ENCODE measurements around the gene MYH3.

The MYH3 gene

DNA sequence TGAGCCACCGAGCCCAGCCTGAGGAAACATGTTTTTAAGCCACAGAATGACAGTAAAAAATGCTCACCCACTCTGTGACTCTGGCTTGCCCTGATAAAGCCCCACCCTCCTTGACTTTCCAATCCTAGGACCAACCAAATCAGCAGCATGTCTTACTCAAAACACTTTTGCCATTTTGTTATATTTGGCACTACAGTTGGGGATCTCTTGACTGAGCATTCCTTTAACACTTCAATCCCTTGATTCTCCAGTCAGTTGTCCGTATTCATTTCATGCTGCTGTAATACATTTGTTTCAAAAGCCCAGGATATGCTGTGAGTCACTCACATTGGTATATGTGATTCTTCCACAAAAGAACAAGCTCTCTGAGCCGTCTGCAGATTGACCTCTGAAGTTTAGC is 8.2 kb downstream of the MYH3 start:
- DNase-seq = peak; percentile 49

DNA sequence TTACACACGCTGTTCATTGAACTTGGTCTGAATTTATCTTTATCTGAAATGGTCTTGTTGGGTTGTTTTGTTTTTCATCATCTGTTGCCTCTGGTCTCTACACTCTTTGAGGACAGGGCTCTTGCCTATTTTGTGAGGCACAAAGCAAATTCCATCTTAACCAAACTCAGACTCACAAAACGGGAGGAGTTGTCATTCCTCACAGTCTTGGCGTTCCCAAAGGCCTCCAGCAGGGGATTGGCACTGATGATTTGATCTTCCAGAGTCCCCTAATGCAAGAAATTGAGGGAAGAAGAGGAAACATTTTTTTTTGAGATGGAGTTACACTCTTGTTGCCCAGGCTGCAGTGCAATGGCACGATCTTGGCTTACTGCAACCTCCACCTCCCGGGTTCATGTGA is 8.7 kb downstream of the MYH3 start:
- no peak for DNase-seq

DNA sequence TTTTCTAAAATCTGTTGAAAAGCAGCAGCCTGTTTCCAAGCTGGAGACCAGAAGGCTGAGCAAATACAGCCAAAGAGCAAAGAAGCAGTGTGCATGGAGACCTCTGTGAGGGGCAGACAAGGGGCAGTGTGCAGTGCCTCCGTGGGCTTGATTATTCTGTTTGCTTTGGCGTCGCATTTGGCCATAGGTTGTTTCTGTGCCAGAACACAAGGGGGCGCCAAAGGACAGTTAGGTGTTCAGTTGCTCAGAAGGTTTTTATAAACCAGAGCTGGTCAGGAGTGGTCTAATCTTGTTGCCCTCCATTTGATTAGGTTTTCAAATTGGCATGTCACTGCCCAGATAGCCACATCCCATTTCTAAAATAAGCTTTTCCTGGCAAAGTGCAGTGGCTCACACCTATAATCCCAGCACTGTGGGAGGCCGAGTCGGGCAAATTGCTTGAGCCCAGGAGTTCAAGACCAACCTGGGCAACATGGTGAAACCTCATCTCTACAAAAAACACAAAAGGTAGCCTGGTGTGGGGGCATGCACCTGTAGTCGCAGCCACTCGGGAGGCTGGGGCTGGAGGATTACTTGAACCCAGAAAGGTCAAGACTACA is 10.6 kb downstream of the MYH3 start:
- peak; percentile 44 for DNase-seq

DNA sequence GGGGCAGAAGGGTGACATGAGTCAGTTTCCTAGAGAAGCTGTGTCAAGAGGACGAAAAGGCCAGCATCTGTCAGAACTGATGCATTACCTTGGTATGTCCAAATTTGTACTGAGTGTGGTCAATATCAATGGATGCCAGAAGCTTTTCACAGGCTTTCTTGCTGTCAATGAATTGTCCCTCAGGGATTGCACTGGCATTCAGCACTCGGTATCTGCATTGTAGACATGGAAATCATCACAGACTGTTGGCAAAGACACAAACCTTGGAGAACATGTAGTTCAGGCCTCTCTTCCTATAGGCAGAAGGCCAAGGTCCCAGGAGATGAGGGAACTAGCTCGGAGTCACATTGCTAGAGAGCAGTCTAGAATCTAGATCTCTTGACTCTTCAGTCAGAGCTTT is 16.6 kb downstream of the MYH3 start:
- DNase-seq = no peak

DNA sequence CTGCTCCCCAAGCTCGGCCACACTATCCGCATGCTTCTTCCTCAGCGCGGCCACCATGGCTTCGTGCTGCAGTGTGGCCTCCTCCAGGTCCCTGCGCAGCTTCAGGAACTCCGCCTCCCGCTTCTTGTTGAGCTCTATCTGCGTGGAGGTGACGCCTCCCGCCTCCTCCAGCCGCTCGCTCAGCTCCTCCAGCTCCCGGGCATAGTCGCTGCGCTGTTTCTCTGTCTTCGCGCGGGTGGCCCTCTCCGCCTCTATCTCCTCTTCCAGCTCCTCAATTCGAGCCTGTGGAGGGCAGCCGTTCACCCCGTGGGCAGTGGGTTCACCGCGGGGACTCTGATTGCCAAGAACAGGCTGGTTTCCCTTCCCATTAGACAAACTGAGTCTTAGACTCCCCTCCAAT is 19.0 kb downstream of the MYH3 start:
- no peak for DNase-seq

DNA sequence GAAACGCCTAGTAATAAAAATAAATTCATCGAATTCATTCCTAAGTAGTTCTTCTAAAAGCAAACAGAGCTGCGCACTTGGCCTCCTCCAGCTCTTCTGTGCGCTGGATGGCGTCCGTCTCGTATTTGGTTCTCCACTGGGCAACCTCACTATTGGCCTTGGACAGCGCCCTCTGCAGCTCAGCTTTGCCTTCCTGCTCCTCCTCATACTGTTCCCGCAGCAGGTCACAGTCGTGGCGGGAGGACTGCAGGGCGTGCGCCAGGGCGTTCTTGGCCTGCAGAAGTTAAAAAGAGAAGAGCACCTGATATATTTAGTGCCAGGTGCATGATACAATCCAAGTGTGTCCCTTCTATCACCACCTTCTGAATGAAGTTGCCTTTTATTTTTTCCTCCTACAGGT is 21.8 kb downstream of the MYH3 start:
- no peak for DNase-seq

DNA sequence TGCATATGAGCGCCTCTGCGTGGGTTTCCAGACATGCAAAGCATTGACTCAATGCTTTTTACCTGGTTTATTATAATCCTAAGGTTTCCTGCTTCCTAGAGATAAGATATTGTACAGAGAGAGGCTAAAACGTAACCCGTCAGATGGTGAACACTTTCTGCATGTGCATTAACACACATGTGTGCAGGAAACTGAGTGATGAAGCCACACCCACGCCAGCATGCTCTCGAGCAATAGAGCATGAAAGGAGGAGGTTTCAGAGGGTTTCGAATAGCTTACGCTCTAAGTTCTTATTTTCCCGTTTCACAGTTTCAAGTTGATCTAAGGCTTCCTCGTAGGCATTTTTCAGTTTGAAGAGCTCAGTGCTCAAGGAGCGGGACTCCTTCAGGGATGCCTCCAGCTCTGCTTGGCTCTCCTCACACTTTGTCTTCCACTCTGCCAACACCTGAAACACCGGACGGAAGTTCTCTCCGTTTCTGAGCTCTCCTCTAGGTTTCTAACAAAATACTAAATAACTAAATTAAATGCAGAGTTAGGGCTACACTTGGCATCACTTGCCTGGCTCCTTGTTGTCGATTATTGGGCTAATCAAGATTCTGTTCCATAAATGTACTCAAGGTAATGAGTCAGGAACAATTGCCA is 23.2 kb downstream of the MYH3 start:
- no peak for DNase-seq

DNA sequence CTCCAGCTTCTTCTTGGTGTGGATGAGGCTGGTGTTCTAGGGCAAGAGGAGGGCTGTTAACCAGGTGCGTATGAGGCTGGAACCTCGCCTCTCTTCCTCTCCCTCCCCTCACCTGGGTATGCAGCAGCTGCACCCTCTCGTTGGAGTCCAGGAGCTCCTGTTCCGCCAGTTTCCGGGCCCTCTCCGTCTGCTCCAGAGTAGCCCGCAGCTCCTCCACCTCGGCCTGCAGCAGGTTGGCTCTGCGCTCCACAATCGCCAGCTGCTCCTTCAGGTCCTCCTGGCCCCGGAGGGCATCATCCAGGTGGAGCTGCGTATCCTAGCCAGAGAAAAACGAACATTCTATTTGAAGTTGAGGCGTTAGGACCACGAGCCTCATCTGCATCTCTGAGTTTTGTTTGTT is 25.4 kb downstream of the MYH3 start:
- DNase-seq = no peak

DNA sequence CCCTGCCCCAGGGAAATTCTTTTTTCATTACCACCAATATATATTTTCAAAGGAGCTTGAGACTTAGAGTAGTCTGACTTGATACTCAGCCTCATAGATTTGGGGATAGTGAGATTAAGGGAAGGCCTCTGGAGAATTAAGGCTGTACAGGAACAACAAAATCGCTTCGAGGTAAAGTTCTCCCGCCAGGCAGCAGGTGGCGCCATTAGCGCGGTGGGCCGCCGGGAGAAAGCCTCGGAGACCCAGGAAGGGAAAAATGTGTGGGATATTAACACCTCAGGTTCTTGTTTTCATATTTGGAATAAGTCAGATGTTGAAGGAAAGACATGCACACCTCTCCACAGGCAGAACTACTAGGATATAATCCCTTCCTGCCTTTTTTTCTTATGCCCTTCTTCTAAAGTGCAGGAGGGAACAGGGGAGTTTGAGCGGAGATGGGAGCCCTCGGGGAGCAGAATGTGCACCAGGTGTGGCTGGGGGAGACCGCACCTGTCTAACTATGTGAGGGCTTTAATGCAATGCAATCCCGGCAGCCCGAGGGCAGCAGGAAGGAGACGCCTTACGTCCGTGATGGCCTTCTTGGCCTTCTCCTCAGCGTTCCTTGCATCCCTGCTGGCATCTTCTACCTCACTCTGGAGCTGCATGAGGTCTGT is 25.9 kb downstream of the MYH3 start:
- DNase-seq = peak; percentile 10

DNA sequence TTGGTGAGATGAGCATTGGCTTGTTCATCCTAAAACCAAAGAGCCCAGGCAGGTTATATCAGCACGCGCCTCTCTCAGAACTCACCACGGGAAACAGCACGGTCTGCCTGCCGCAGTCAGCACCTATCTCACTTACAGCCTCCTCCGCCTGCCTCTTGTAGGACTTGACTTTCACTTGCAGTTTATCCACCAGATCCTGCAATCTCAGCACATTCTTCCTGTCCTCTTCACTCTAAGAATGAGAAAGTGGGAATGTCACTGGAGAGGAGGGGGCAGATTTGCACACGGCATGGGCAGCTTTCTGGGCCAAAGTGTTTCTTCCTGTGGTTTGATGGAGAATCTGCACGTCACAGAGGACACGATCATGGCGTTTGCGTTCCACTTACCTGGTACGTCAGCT is 27.4 kb downstream of the MYH3 start:
- DNase-seq = no peak

DNA sequence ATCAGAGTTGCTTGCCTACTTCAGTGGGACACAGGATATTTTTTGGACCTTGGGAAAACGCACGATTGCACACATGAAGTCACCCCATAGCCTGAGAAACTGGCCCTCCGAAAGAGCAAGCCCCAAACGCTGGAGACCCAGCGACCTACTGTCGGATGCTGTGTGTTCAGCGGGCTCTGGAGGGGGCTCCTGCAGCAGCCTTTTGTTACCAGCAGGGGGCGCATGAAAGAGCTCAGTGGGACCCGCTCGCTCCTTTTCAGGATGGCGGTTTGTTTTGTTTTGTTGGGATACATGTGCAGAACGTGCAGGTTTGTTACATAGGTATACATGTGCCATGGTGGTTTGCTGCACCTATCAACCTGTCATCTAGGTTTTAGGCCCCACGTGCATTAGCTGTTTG is 28.4 kb downstream of the MYH3 start:
- no peak for DNase-seq

DNA sequence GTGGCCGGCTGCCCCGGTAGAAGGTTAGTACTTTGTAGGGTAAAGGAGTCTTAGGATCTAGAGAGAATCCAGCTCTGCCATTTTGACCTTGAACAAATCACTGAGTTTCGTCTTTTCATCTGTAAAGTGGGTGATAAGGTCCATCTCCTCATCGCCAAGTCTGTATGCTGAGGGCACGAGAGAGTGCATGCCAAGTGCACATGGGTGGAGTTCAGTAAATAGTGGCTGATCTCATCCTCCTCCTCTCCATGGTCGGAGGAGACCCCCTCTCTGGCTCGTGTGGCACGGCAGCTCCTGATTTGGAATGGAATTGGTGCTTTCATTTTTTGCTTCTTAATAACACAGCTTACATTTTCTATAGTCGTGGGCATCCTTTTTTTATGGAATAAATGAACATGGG is 30.7 kb downstream of the MYH3 start:
- DNase-seq = no peak

DNA sequence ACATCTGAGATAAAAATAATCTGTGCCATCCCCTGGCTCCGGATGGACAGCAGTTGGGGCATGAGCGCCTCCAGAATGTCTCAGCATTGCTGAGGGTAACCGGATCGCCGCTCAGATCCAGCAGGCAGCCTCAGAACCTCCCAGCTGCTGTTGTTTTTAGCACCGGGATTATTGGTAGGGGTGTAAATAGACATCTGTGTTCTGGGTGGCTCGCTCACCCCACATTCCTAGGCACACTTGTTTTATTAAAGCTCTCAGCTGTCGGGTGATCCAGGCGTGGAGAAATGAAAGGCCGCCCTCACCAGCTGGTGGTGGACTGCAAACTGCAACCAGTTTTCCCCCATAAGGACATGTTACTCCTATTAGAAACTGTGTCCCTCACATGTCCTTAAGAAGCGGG is 32.1 kb downstream of the MYH3 start:
- no peak for DNase-seq

DNA sequence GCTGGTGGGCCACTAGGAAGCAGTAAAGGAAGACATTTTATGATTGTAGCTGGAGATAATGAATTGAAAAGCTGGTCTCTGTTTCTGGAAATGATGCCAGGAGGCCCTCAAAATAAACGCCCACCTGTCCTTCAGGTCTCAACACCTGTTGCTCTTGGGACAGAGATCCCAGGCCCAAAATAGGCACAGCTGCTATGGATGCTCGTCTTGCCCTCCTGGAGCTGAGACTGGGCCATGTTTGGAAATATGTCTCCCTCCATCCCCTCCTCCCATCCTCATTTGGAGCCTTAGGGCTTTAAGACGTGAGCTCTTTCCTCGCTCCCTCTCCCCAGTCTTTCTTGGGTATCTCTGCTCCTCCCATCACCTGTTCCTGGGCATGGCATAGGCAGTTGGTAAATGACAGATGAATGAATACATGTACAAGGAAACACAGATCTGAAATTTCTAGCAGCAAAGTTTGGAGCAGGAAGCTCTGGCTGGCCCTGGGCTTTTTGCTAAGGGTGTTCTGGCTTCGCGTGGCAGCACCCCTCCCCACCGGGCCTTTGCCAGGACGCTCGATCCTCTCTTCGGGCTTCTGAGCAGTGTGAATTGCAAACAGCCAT is 33.3 kb downstream of the MYH3 start:
- no peak for DNase-seq

DNA sequence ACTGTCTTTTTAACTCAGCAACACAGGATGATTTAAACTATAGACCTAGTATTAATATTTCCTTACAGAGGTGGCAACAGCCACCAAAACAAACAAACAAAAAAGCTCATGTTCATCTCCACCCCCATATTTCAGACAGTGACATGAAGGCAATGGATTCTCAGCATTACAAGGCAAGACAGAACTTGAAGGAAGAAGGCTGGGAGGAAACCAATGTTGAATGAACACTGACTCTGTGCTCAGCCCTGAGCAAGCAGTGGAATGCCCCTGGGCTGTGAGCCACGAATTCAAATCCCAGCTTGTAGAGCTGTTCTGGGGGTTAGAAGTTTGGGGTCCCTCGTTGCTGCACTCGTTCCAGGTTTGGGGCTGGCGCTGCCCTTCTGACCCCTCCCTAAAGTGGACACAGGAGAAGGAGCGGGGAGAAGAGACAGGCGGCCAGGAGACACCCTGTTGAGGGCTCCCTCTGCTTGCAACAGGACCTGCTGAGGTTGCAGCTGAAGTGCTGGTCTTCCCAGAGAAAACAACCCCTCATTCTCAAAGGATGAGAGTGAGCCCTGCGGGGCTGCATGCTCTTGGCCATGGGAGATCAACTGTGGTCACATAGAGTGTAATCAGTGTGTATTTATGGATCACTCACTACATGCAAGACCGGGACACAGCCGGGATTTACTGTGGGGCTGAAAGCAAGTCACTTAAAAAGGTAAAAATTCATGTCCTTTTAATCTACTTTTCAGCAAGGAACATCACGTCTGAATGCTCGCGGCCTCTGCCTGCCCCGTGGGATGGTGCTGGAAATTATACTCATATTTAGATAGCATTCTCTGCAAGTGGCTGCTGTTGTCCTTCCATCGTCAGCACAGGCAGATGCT is 34.3 kb downstream of the MYH3 start:
- DNase-seq = no peak

DNA sequence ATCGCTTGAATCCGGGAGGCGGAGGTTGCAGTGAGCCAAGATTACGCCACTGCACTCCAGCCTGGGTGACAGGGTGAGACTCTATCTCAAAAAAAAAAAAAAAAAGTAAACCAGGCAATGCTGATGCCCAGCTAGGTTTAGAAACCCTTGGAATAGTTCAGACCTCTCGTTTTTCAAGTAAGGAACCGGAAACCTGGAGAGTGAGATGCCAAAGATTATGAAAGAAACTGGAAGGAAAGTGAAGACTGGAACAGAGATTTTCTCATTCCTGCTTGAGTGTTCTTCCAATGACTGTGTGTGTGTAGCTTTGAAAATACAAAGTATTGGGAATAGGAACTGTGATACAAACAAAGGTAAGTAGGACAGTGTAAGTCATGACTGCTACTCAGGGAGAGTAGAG is 35.7 kb downstream of the MYH3 start:
- no peak for DNase-seq

DNA sequence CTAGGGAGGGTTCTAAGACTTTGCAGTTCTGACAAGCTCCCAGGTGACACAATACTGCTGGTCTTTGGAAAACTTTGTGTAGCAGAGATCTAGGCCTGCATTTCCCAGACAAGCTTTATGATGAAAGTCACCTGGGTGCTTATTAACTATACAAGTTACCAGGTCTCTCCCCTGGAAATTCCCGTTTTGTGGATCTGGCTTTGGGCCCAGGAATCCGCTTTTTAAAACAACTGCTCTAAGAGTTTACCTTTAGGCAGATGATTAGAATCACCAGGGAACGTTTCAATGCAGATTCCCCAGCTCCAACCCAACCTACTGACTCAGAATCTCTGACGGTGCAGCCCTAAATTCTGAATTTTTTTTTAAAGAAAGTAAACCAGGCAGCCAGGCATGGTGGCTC is 36.3 kb downstream of the MYH3 start:
- DNase-seq = no peak

DNA sequence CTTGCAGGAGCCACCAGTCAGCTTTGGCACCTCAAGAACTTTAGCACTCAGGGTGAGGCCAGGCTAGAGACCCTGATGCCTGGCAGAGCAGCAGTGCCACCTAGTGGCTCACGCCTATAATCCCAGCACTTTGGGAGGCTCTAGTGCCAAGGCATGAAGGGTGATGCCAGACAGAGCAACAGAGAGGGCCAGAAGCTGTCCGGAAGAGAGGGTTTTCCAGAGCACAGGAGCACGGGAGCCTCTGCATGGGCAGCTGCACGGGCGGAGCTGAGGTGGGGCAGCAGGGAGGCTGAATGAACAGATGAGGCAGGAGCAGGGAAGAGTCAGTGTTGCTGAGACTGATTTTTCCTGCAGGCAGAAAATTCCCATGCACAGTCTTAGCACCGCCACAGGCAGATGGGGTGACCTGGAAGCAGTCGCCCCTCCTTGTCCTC is 38.9 kb downstream of the MYH3 start:
- peak; percentile 65 for DNase-seq

DNA sequence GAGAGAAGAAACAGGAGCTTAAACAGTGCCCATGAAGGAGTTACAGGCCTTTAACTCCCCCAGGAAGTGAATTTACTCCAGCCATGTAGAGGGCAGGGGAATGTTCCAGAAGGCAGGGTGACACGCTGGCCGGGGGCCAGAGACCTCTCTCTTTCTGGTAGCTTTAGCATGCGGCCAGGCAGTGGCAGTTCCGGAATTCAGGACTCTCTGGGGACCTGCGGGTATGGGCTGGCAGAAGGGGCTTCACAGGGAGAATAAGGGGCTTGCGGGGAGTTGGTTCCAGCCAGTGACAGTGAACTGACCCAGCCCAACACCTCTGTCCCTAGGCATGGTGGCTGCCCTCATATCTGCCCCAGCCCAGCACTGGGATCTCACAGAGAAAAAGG is 40.0 kb downstream of the MYH3 start:
- DNase-seq = no peak

DNA sequence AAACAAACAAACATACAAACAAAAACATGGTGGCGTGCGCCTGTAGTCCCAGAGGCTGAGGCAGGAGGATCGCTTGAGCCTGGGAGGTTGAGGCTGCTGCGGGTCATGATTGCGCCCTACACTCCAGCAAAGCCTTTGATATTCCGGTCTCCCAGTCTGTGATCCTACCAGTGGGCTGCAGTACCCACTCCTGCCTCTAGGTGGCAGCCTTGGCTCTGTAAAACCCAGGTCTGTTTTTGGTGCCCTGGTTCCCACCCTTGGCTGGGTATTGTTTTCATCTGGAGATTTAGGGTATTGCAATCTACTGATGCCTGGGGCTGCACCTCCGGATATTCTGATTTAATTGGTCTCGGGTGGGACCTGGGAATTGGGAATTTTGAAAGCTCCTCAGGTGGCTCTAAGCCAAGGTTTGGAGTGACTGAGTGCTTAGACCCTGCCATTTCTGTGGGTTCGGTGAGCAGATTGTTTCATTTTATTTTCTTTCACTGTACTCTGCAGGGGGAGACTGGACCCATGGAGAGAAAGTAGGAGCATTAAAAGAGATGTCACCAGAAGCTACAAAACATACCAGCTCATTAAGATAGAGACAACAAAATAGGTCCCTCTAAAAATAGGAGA is 40.5 kb downstream of the MYH3 start:
- peak; percentile 55 for DNase-seq

DNA sequence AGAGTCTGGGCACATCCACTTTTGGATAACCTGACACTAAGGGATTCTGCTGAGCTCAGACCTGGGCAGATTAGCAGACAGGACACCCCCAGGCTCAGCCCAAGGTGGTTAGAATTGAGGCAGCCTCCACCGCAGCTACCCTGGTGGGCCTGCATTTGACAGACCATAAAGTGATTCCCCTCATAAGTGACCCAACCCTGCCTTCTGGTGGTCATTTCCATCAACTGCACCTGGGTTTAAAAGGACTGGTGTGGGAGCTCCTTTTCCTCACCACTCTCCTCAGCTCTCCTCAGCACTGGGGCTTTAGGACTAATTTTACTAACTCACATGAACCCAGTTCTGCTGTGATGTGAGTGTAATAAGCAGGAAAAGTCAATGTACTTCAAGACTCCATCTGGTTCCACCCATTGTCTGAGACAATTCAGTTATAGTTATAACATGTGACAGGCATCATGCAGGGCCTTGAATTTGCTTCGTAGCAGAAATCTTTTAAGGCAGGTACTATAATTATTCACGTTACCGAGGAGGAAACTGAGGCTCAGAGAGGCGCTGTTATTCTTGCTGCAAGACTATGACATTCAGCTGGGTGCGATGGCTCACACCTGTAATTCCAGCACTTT is 42.5 kb downstream of the MYH3 start:
- peak; percentile 11 for DNase-seq

DNA sequence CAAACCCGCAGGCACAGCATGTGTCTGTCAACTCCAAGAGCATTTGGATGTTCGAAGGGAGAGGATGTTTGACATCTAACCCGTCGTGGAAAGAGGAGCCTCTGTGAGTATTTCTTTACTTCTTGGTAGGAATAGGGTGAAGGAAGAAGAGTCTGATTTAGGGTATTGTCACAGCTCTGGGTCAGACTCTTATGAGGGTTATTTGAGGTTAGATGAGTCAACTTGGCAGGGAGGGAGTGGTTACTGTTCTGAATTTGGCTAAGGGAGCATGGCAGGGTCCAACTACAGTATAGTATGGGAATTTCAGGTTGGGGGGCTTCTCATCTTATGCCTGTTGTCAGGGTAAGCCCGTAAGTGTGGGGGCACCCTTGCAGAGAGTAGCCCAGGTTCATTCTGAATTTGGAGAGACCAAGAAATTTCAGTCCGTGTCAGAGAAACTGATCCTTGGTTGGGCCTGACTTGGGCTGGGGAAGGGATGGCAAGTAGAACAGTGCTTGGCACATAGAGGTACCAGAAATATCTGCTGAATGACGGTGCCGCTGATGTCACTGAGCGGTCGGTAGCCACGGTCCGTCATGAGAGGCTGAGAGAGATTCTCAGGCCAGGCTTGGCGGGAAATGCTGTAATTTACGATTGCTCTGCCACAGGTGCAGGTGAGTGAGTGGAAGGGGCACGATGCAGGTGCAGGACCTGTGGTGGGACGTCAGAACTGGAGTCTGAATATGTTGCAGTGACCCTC is 43.2 kb downstream of the MYH3 start:
- no peak for DNase-seq
